Measurements from ENCODE around the gene IPO13. TPM values are rescaled to one million over a fixed set of nuclear protein-coding genes. Genes with fewer than 3 reads are reported as not detected.
A peak's percentile ranks its signal among the peaks of the same experiment; 100 is the strongest.

IPO13 gene
- total and polyA plus RNA-seq, 3 donors from 2014 or later: 67.3 to 138 (median 77.0) TPM

GRCh38 chr1:43978551-43979260 lies 32.0 kb downstream of the IPO13 start, which contains the start of gene B4GALT2:
Gene B4GALT2 (plus strand): TSS chr1:43979210. CDS start chr1:43981161, 1,951 bp downstream.
- Histone ChIP-seq H3K27ac (peak within 1 kb of the TSS; percentile 55 to 56), H3K36me3 (ENCODE audit: low read depth, missing control alignments) (no peaks in the 10 kb centered on the region), H3K4me3 (peak within 1 kb of the TSS; percentile 58 to 67), H3K4me1 (peaks cover 32% of the 10 kb centered on the region), H3K9me3 (no peaks in the 10 kb centered on the region), H3K27me3 (no peaks in the 10 kb centered on the region)
- 8 to 14% methylated on average over 10 to 24 of the region's 54 CpGs for WGBS, 2 donors
- TF ChIP-seq POLR2A (IDR thresholded peaks at IDR 0.05): no peak
- TF ChIP-seq, protein P1, sequence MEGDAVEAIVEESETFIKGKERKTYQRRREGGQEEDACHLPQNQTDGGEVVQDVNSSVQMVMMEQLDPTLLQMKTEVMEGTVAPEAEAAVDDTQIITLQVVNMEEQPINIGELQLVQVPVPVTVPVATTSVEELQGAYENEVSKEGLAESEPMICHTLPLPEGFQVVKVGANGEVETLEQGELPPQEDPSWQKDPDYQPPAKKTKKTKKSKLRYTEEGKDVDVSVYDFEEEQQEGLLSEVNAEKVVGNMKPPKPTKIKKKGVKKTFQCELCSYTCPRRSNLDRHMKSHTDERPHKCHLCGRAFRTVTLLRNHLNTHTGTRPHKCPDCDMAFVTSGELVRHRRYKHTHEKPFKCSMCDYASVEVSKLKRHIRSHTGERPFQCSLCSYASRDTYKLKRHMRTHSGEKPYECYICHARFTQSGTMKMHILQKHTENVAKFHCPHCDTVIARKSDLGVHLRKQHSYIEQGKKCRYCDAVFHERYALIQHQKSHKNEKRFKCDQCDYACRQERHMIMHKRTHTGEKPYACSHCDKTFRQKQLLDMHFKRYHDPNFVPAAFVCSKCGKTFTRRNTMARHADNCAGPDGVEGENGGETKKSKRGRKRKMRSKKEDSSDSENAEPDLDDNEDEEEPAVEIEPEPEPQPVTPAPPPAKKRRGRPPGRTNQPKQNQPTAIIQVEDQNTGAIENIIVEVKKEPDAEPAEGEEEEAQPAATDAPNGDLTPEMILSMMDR (IDR thresholded peaks at IDR 0.05): no peak
- peak; percentile 47 for DNase-seq
- intact Hi-C loops (cut with DNase I; ENCODE audit: low total_unique reads): no loop called here

DNA sequence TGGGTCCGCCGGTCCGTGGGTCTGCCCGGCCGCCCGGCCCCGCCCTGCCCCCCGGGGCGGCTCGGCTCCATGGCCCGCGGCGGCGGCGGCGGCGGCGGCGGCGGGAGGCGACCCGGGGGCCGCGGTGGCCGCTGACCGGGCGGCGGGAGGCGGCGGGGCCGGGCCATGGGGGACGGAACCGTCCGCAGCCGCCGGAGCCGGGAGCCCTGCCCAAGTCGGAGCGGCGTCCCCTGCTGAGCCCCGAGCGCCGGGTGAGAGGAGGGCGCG lies 32.4 kb downstream of the IPO13 start:
- intact Hi-C loops (cut with DNase I; ENCODE audit: low total_unique reads): no loop called here
- H3K4me1 ChIP-seq: peaks cover 30% of the 10 kb centered on the region
- peak overlapping the region; percentile 58 to 67 for H3K4me3 ChIP-seq
- WGBS, 2 donors: 0% methylated on average over 4 of the region's 45 CpGs; no CpG with 5 or more reads in 1 of the 2 donors
- DNase-seq: no peak
- H3K27ac ChIP-seq: peak overlapping the region in 1 of 2 donors; percentile 56
- TF ChIP-seq POLR2A (IDR thresholded peaks at IDR 0.05): no peak
- TF ChIP-seq, protein P1 (IDR thresholded peaks at IDR 0.05): no peak
- H3K36me3 ChIP-seq (ENCODE audit: low read depth, missing control alignments): no peaks in the 10 kb centered on the region
- no peaks in the 10 kb centered on the region for H3K27me3 ChIP-seq
- no peaks in the 10 kb centered on the region for H3K9me3 ChIP-seq

- Histone ChIP-seq H3K4me3 (peak overlapping the region; percentile 58 to 67), H3K36me3 (ENCODE audit: low read depth, missing control alignments) (no peaks in the 10 kb centered on the region), H3K9me3 (no peaks in the 10 kb centered on the region), H3K27me3 (no peaks in the 10 kb centered on the region), H3K4me1 (peaks cover 27% of the 10 kb centered on the region), H3K27ac (peak overlapping the region; percentile 55 to 56)
- DNase-seq: peak; percentile 50
- TF ChIP-seq POLR2A (IDR thresholded peaks at IDR 0.05): no peak
- TF ChIP-seq, protein P1 (IDR thresholded peaks at IDR 0.05): no peak
- 3% methylated on average over 35 of the region's 45 CpGs; no CpG with 5 or more reads in 1 of the 2 donors for WGBS, 2 donors
- intact Hi-C loops (cut with DNase I; ENCODE audit: low total_unique reads): no loop called here
Measured at GRCh38 chr1:43979528-43980254, 32.9 kb downstream of the IPO13 start.

GRCh38 chr1:43980255-43981134 lies 33.7 kb downstream of the IPO13 start:
- WGBS, 2 donors: 55 to 61% methylated on average over 11 to 13 of the region's 13 CpGs
- no peaks in the 10 kb centered on the region for H3K36me3 ChIP-seq (ENCODE audit: low read depth, missing control alignments)
- intact Hi-C loops (cut with DNase I; ENCODE audit: low total_unique reads): no loop called here
- no peak for DNase-seq
- H3K27ac ChIP-seq: no peak overlapping the region
- H3K4me3 ChIP-seq: peak overlapping the region in 1 of 2 donors; percentile 67
- H3K4me1 ChIP-seq: peaks cover 27% of the 10 kb centered on the region
- no peaks in the 10 kb centered on the region for H3K9me3 ChIP-seq
- no peaks in the 10 kb centered on the region for H3K27me3 ChIP-seq
- TF ChIP-seq POLR2A (IDR thresholded peaks at IDR 0.05): no peak
- TF ChIP-seq, protein P1 (IDR thresholded peaks at IDR 0.05): no peak
